ENCODE results near the gene PNMA1.
A peak's percentile ranks its signal among the peaks of the same experiment; 100 is the strongest.

The PNMA1 gene

GRCh38 chr14:73736842-73737241 is 22.7 kb upstream of the PNMA1 start:
- no peak for DNase-seq (ENCODE audit: low read depth)

- DNase-seq (ENCODE audit: low read depth): no peak
Observed at GRCh38 chr14:73732006-73732405, 17.8 kb upstream of the PNMA1 start.

- DNase-seq (ENCODE audit: low read depth): no peak
Observed at GRCh38 chr14:73731111-73731510, 16.9 kb upstream of the PNMA1 start.

GRCh38 chr14:73729556-73730265 is 15.5 kb upstream of the PNMA1 start:
- no peak for DNase-seq (ENCODE audit: low read depth)

GRCh38 chr14:73728717-73729330 is 14.6 kb upstream of the PNMA1 start:
- DNase-seq (ENCODE audit: low read depth): peak; percentile 78

- DNase-seq (ENCODE audit: low read depth): no peak
Observed at GRCh38 chr14:73727166-73727565, 13.0 kb upstream of the PNMA1 start.

GRCh38 chr14:73726025-73726961 is 12.1 kb upstream of the PNMA1 start:
- DNase-seq (ENCODE audit: low read depth): no peak

GRCh38 chr14:73725116-73726024 is 11.2 kb upstream of the PNMA1 start:
- no peak for DNase-seq (ENCODE audit: low read depth)

GRCh38 chr14:73724696-73725095 is 10.5 kb upstream of the PNMA1 start:
- DNase-seq (ENCODE audit: low read depth): no peak

GRCh38 chr14:73723797-73724661 is 9.8 kb upstream of the PNMA1 start:
- no peak for DNase-seq (ENCODE audit: low read depth)

- no peak for DNase-seq (ENCODE audit: low read depth)
Observed at GRCh38 chr14:73723406-73723796, 9.2 kb upstream of the PNMA1 start.

- DNase-seq (ENCODE audit: low read depth): no peak
Observed at GRCh38 chr14:73722581-73722980, 8.4 kb upstream of the PNMA1 start.

GRCh38 chr14:73721101-73721821 is 7.1 kb upstream of the PNMA1 start:
- no peak for DNase-seq (ENCODE audit: low read depth)

- DNase-seq (ENCODE audit: low read depth): no peak
Observed at GRCh38 chr14:73720636-73721035, 6.5 kb upstream of the PNMA1 start.

- DNase-seq (ENCODE audit: low read depth): no peak
Observed at GRCh38 chr14:73719791-73720190, 5.6 kb upstream of the PNMA1 start.

GRCh38 chr14:73719361-73719760 is 5.2 kb upstream of the PNMA1 start:
- DNase-seq (ENCODE audit: low read depth): no peak

GRCh38 chr14:73718418-73719251 is 4.5 kb upstream of the PNMA1 start:
- no peak for DNase-seq (ENCODE audit: low read depth)

GRCh38 chr14:73717711-73718417 is 3.7 kb upstream of the PNMA1 start:
- no peak for DNase-seq (ENCODE audit: low read depth)

- no peak for DNase-seq (ENCODE audit: low read depth)
Observed at GRCh38 chr14:73717266-73717665, 3.1 kb upstream of the PNMA1 start.

All from activated T-helper 9 cell treated with anti-CD3 and anti-CD28 coated beads, Interleukin-2, amount 50 U/mL, for 16 hours (primary cell).